Endometrial microvascular endothelial cells (primary cell): ENCODE data around the gene PROCR. TPM values are rescaled to one million over a fixed set of nuclear protein-coding genes. Genes with fewer than 3 reads are reported as not detected.

ENCODE experiments used
- total RNA-seq: library from RNA; depleted of rRNA; stranded (reverse); fragments of >200 nt; gene quantifications from one replicate; pipeline ENCODE4 v1.2.3, GENCODE V29; 2015; ENCODE audit errors: inconsistent ontology term

The PROCR gene
- total RNA-seq, 1 donor from 2014 or later = 344 TPM

Other genes with a start within 250 kb of the PROCR start
- 141 TPM for gene GSS, start 216.3 kb upstream of the PROCR start, total RNA-seq
- not detected for gene MYH7B, start 216.2 kb upstream of the PROCR start, total RNA-seq
- gene TRPC4AP, start 79.3 kb upstream of the PROCR start, total RNA-seq = 92.9 TPM
- 67.7 TPM for gene EDEM2, start 24.7 kb upstream of the PROCR start, total RNA-seq
- 0.09 TPM for gene MMP24, start 54.6 kb downstream of the PROCR start, total RNA-seq
- 26.9 TPM for gene MMP24OS, start 106.0 kb downstream of the PROCR start, total RNA-seq
- gene EIF6, start 112.7 kb downstream of the PROCR start, total RNA-seq = 220 TPM
- not detected for gene FAM83C, start 120.4 kb downstream of the PROCR start, total RNA-seq
- gene UQCC1, start 239.9 kb downstream of the PROCR start, total RNA-seq = 35.0 TPM